GM18858 (cell line): Measurements from ENCODE around the gene PRR3.

ENCODE experiments used
- ATAC-seq: cut with Tn5 transposase; IDR thresholded peaks from one replicate; pipeline ENCODE4 v1.9.1; 2021; ENCODE audit not compliant: unreplicated experiment

The PRR3 gene

DNA sequence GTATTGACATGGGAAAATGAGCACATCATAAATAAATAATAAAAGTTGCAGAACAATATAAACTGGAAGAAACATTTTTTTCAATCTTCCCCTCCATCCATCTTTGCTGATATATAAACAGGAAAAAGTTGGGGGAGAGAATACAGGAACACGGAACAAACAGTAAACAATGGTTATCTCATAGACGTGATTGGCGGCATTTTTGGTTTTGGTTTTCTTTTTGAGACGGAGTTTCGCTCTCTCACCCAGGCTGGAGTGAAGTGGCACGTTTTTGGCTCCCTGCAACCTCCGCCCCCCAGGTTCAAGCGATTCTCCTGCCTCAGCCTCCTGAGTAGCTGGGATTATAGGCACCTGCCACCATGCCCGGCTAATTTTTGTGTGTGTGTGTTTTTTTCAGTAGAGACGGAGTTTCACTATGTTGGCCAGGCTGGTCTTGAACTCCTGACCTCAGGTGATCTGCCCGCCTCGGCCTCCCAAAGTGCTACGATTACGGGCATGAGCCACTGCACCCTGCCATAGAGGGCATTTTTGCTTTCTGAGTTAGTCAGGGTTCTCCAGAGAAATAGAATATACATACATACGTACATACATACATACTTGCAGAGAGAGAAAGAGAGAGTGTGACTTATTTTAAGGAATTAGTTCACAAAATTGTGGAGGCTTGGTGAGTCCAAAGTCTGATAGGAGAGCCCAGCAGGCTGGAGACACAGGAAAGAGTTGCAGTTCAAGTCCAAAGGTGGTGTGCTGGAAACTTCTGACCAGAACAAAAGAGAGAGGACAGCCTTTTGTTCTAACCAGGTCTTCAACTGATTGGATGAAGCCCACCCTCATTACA, 23.4 kb upstream of the PRR3 start:
- no peak for ATAC-seq

DNA sequence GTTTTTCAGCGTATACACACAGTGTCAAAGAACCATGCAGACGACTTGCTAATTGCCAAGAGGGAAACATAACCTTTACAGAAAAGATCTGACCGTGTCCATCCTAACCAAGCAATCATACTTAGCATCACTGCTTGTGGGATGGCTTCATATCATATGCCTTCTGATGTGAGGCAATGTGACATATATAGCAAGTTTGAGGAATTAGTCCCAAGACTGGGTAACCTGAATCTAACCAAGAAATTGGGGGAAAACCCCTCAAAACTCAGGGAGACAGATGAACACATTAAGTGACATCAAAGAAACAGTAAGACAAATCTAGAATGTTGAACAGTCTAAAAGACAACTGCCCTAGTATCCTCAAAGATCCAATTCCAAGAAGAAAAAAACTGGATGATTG, 19.2 kb upstream of the PRR3 start:
- ATAC-seq: no peak

- no peak for ATAC-seq
Measured at GRCh38 chr6:30541515-30542403, 15.3 kb upstream of the PRR3 start.

DNA sequence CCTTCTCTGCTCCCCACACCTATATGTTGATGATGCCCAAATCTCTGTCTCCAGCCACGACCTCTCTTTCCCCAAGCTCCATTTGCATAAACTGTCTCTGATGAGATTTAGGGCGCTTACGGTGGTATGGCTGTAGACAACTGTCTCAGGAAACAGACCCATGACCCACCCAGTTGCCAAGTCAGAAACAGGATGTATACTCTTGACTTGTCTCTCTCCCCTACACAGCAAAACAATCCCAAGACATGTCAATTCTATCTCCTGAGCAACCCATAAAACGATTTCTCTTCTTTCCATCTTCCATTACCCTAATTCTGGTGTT, 14.7 kb upstream of the PRR3 start:
- no peak for ATAC-seq

GRCh38 chr6:30542915-30543314, 14.2 kb upstream of the PRR3 start:
- ATAC-seq: no peak

- no peak for ATAC-seq
Measured at GRCh38 chr6:30543821-30544220, 13.3 kb upstream of the PRR3 start.

DNA sequence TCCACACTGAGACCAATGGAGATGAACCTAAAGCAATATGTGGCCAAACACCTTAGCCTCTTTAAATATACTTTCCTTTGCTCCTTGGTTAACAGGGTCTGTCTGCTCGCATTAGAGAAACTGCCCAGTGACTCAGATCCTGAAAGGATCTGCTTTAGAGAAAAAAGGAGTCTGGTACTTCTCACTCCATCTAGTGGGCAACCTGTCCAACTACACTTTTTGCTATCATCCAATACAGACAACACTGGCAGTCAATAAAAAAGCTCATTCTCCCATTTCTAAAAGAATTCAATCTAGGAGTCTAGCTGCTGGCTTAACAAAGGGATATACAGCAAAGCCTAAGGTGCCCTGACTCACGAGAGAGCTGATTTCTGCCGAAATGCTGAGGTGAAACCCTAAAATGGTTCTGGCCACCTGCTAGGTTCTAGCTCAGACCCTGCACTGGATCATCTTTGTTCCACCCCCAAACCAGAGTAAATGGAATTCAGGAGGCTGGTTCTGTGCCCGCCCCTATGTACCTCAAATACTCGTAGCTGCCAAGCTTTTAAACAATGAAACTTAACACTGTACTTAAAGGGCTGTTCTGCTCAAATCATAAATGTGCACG, 12.3 kb upstream of the PRR3 start:
- ATAC-seq: no peak

DNA sequence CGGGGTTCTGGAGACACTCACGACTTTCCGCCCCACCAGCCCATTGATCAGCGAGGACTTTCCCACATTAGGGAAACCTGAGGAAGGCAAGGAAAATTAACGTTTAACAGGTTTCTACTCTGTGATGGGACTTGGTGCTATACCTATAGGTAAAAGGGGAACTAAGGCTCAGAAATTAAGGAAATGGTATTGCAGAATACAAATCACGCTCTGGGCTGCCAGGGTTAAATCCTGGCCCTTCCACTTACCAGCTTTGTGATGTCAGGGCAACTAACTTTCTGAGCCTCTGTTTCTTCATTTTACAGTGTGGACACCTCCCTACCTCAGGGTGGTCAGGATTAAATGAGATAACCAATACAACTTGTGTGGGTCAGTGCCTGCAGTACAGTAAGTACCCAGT, 9.6 kb upstream of the PRR3 start:
- no peak for ATAC-seq

DNA sequence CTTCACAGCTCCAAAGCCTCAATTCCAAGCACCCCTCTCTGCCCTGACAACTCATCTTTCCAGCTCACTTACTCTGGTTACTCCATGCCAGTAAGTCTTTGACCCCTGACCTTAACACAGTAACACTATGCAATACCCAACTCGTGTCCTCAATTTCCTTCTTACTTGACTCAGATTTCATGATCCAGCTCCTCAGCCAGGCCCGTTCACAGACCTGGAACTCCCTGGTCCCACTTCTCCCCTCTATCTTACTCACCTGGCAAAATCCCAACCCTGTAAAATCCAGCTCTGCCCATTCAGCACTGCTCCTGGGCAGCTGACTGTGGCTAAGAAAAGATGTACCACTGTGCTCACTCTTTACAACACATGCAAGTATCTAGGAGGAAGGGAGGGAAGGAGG, 8.7 kb upstream of the PRR3 start:
- no peak for ATAC-seq

DNA sequence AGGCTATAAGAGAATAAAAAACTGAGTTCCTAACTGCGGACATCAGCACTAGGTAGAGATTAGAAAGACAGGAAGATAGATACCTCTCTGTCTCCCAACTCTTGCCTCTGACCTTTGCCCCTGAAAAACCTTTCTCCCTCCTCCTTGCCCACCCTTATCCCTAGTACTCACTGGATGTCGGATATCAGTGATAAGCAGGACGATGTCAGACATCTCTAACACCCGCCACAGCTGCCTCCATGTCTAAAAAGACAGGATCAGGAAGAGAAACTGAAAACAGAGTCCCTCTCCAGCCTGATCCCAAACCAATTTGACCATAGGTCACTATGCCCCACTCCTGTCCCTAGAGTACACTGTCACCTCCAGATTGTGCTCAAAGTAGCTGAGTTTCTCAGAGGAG, 2.7 kb upstream of the PRR3 start:
- ATAC-seq: no peak

- ATAC-seq: no peak
Measured at GRCh38 chr6:30554962-30555815, 1.9 kb upstream of the PRR3 start.

- ATAC-seq: no peak
Measured at GRCh38 chr6:30555816-30556065, 1.4 kb upstream of the PRR3 start.

DNA sequence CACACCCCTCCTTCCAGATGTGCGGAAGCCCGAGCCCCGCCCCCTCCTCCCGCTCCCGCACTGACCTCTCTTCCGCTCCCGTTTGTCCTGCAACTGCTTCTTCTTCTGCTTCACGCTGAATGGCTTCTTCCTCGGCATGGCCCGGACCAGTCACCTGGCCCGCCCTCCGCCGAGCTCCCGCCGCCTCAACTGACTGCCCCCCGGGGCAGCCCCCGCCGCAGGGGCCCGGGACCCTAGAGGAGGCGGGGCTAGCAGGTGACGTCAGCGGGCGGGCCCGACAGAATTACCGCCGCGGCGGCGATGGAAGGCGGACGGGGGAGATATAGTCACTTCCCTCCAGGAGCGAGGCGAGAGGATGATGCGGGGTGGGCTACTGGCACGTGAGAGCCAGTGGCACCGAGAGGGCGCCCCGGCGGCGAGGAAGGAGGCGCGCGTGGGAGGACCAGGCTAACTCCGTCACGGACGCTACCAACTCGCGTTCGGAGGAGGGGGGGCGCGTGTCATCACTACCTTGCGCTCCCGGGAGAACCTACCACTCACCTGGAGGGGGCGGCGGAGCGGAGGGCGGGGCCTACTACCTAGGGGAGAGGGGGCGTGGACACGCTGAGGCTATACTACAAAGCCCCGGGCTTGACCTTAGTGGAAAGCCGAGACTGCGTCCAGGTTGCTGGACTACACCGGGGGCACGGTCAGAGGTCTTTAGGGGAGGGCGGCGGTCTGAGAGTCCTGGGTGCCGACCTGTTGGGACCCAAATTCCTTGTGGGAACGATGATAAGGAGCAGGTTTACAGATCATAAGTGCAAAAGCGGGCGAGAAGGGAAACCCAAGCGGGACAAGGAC, 809 bp upstream of the PRR3 start, which contains the start of gene GNL1:
GNL1 (minus strand) TSS at position 424 of the 840 bp plus-strand sequence; CDS start at position 138, 286 bp downstream.
- peak; percentile 54 for ATAC-seq

GRCh38 chr6:30557683-30557981, 537 bp downstream of the PRR3 start:
- ATAC-seq: no peak

GRCh38 chr6:30560930-30561329, 3.8 kb downstream of the PRR3 start:
- no peak for ATAC-seq

DNA sequence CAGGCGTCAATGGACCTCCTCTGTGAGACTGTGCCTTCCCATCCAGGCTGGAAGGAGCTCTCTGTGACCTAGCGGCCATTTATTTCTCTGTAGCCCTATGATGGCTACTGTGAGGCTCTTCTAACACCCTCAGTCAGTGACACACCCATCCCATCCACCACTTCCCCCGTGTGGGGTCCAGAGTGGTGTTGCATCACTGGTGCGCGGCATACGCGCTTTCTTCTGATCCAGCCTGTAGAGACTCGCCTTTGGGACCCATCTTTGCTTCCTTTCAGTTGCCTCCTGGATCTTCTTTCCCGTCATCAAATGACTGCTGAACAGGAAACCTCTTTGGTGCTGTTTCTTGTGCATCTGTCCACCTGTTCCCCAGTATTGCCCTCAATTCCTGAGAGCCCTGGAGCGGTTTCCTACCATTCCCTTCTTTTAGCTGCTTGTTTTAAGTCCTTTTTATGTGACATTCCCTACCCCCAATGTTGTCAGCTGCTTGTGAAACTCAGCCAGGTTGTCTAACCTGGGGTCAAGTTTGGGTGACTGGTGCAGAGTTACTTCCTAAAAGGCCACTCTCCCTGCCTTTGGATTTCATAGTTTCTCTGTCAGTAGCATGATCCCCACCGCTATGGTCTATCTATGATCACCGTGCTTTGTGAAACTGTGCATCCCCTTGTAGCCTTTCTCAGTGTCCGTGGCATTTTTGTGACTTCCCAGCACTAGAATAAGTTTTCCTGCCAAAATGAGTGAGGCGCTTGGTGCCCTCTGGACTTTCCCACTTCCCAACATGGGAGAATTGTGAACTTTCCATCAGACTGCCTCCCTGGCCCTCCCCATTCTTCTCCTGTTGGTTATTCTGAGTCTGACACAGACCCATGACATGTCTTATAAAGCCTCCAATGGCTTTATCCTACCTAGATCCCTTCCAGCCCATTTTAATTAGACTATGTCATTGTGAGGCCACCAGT, 5.7 kb downstream of the PRR3 start:
- no peak for ATAC-seq

DNA sequence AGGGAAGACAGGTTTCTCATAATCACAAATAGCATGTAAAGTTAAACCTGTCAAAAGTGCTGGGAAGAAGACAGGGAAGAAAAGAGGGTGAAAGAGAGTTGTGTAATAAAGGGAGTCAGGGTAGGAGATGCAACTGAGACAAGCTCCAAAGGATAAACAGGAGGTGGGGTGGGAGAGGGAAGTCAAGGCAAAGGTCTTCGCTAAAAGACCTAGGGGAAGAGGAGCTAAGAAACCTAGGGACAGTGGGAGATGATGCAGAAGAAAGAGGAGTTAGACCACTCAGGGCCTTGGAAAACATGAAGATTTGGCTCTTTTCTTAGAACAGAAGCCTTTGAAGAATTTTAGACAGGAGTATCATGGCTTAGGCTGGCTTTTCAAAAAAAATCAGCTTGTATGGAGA, 7.0 kb downstream of the PRR3 start:
- no peak for ATAC-seq

DNA sequence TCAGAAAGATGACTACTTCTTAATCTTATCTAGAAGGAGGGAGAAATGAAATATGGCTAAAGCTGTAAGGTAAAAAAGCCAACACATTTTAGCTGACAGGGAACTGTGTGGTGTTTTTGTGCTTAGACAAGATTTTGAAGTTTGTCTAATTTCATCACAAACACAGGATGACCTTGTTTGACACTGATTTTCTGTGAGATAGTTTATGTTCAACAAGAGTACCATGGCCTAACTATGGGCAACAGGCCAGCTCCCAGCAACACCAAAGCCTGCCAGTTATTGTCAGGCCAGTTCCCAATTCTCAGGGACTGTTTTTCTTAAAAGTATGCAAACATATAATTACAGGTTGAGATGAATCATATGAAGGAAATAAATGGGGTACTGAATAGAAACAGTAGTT, 8.7 kb downstream of the PRR3 start:
- no peak for ATAC-seq

GRCh38 chr6:30568245-30568644, 11.2 kb downstream of the PRR3 start:
- ATAC-seq: no peak
